Stimulated activated CD8-positive, alpha-beta memory T cell treated with anti-CD3 and anti-CD28 coated beads, Interleukin-2, amount 100 ng/mL, for 1 hour (primary cell): ENCODE data around the gene HDAC4.

Source experiments
- DNase-seq, 2 donors: peaks; one replicate each; pipeline ENCODE4 v3.0.0-alpha.2; 2020; ENCODE audit warnings: low read depth in 2 of 2

Gene HDAC4

GRCh38 chr2:239027391-239028252 is 373.2 kb downstream of the HDAC4 start:
- DNase-seq, result no peak

- no peak for DNase-seq
Observed at GRCh38 chr2:239026711-239027361, 374.0 kb downstream of the HDAC4 start.

GRCh38 chr2:239025951-239026461 is 374.8 kb downstream of the HDAC4 start:
- DNase-seq, result no peak

DNA sequence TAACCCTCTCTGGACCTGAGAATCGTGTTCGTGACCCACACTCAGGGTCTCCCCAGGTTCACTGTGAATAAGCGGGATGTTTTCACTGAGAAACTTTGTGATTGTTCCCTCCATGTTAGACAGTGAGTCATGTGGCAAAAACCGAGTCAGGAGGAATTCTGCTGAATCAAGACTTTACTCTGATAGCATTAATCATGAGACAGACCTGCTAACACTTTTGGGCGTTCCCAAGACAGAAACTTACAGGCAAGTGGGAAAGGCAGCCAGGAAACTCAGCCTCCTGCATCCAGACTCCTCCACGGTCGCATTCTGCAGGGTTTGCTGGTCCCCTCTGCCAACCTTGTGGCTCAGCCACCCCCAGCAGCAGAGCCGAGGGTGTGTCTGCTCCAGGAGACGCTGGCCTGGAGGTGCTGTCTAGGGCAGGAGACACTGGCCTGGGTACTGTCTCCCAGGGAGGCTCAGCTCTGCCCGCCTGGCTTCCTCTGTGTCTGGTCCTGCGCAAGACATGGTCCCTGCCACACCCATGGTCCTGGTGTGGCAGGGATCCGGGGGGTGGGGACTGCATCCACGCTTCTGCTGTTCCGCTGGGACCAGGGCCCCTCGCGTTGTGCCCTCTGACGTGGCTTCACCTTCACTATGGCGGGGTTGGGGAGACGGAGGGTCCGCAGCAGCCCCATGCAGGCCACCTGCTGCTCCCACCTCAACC is 375.6 kb downstream of the HDAC4 start:
- DNase-seq, result no peak

GRCh38 chr2:239024226-239024625 is 376.6 kb downstream of the HDAC4 start:
- DNase-seq, result no peak

DNA sequence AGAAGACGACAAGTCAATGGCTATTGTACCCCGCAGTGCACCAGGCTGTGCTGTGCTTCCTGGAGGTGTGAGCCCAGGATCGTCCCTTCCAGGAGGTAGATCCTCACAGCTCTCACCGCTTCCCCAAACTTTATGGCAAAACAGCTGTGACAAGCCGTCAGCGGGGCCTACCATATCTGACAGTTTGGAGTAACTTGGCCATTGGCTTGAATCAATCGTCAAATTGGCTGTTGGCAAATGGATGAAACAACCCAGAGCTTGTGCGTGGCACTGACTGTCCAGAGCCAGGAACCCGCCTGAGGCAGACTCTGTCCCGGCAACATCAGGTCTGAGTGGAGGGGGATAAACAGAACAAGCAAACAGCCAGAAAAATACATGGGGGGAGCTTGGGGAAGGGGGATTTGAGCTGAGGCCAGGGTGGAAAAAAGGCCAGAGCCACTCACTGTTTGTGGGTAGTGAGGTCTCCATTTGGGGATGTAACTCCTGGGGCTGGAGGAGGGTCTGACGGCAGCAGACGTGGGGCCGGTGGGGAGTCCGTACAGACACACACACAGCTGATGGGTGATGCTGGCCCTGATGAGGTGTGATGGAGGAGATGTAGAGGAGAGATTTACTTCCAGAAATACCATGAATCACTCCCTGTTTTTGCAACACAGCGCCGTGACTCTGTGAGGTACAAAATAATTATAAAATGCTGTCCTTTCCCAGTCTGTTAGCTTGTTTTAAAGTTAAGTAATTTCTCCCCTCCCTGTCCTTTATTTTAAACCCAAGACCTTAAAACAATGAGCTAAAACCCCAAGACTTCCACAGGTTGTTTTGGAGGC is 378.2 kb downstream of the HDAC4 start:
- no peak for DNase-seq

GRCh38 chr2:239021651-239022436 is 379.0 kb downstream of the HDAC4 start:
- no peak for DNase-seq

DNA sequence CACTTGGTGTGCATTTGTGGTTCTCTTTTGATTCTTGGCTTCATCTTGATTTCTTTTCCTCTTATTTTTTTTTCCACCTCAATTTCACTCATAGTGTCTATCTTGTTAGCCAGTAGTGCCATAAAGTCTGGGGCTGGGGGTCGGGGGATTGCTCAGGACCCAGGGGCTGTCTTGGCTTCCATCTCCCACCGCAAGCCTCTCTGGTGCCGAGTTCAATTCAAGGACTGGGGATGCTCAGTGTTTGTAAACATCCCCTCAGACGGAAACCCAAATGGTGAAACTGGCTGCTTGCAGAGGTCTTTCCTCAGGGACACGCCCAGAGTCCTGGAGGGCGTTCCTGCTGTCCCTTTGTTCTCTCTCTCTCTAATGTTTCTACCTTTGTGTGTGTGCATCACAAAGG is 379.6 kb downstream of the HDAC4 start:
- DNase-seq, result no peak

DNA sequence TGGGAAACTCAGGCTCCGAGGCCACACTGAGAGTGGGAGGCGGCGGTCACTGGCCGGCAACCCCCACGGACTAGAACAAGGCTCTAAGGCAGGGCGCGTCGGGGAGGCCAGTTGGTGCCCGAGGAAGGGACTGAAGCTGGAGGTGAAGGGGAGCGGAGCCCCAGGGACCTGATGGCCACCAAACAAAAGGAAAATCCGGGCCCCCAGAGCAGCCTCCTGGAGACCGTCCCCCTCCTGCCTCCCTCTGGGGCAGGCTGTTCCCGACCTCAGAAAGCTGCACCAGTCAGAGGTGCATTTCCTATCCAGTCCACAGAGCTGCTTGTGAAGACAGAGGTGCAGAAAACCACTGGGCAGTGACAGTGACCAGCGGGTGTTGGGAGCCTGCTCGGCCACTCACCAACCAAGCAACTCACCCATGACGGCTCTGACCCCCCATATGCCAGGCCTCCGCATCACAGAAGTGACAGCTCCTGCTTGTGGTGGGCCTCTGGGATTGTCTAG is 380.2 kb downstream of the HDAC4 start:
- no peak for DNase-seq

- DNase-seq, result no peak
Observed at GRCh38 chr2:239019183-239019581, 381.6 kb downstream of the HDAC4 start.

DNA sequence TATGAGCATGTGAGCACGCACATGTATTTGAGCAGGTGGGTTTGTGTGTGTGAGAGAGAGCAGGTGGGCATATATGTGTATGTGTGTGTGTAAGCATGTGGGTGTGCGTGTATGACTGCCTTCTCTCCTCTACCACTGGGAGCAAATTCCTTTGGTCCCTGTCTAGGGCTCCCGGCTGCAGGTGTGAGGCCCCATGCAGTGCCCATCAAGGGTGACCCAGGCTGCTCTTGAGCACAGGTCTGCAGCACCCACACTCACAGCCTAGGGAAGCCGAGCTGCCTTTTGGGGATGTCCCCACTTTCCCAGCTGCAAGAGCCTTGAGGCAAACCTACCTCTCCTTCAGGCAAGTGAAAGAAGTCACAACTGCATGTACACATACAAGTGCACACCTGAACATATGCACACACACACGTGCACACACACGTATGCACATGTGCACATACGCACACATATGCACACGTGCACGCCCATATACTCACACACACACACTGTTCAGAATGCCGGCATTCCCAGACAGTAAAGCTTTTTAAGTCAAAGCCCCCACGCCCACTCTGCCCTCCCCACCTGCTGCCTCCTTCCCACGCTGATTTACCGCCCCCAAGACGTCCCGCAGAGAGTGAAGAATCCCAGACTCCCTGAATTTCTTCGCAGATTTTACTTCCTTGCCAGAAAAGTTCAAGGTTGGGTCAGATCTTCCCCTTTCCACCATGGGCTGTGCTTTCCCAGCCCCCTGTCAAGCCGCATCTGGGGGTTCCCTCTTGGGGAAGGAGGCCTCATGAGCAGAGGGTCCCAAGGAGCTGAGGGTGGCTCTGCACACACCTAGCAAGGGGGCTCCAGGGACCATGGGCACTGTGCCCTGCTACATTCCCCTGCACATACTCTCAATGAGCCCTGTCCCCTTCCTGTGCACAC is 382.3 kb downstream of the HDAC4 start:
- no peak for DNase-seq

DNA sequence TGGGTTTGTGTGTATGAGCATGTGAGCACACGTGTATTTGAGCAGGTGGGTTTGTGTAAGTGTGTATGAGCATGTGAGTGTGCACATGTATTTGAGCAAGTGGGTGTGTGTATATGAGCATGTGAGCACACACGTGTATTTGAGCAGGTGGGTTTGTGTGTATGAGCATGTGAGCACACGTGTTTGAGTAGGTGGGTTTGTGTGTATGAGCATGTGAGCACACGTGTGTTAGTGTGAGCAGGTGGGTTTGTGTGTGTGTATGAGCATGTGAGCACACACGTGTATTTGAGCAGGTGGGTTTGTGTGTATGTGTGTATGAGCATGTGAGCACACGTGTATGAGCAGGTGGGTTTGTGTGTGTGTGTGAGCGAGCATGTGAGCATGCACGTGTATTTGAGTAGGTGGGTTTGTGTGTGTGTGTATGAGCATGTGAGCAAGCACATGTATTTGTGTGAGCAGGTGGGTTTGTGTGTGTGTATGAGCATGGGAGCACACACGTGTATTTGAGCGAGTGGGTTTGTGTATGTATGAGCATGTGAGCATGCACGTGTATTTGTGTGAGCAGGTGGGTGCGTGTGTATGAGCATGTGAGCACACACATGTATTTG is 383.2 kb downstream of the HDAC4 start:
- no peak for DNase-seq

DNA sequence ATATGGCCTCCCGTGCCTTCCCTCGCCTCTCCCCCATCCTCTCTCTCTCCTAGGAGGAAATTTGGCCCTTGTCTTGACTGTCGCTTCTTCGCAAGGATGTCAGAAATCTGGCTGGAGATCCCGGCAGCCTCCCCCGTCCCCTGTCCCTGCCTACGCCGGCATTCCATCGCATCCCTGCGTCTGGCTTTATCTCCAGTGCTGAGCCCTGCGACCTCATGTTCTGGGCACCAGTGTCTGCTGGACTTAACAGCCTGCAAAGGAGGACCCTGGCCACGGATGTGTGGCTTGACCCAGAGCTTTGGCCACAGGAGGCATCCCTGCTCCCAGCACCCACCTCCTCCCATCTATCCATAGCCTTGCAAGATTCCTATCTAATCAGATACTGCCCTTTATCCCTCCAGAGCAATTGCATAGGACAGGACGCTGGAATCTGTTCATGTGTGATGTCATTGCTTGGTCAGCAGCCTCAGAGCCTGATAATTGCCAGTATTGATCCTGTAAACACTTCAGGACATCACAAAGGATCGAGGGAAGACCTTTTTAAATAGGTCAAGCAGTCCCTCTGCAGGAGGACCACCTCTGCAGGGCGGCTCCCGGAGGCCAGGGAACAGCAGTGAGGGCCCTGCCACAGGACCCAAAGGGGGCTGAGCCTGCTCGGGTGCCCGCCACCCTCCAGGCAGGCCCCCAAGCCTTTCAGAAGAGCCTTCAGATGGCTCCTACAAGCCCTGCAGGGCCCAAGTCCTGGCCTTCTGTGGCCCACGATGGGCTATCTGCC is 384.7 kb downstream of the HDAC4 start:
- DNase-seq, result no peak

DNA sequence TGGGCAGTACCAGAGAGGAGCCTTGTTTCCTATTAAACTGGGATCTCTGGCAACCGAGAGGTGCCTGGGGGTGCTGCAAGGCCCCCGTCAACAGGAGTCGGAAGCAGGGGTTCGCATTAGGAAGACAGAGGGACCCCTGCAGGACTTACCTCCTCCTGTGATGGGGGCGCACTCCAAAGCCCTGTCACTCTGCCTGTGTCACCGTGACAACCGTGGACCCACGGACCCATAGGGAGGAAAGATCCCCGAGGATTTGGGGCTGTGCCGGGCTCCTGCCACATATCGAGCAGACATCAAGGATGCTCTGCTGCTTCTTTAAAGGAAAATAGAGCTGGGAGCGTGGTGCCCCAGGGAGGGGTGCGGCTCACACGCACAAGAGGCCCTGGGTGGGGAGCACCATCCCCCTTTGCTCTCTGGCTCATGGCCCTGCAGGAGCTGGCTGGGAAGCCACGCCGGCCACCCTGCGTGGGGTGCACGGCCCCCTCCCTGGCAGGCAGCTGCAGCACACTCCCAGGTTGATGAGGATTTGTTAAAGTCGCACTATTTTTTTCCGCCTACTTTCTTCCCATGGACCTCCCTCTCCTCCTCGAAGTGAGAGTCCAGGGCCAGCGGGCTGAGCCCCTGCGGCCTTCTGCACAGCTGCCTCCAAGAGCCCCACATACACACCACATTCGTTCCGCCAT is 385.5 kb downstream of the HDAC4 start:
- no peak for DNase-seq

GRCh38 chr2:239014458-239015217 is 386.2 kb downstream of the HDAC4 start:
- no peak for DNase-seq

DNA sequence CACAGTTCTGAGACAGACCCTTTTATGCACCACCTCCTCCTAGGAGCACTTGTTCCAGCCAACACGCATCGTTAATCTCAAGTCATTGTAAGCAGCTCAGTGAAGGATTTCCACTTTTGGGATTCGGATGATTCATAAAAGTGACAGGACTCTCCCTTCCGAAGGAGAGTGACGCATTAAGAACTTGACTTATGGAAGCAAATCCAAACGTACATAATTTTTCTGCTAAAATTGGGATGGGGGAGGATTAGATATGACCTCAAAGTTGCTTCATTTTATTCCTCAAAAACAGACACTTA is 387.2 kb downstream of the HDAC4 start:
- no peak for DNase-seq
